Thyroid gland (tissue), 4 donors: ENCODE data around the gene PPP2R2C. TPM values are rescaled to one million over a fixed set of nuclear protein-coding genes. Genes with fewer than 3 reads are reported as not detected.

Experiments
- DNase-seq, 2 donors: peaks; one replicate each; pipeline ENCODE4 v3.0.0-alpha.2; 2019
- H3K27ac ChIP-seq, 3 donors: fragments of 200-600 bp; sonication (generic); 1 replicate in 2 of 3; 2 replicates in 1 of 3; pipeline ENCODE4 v1.5.1; 2016 to 2019; ENCODE audit warnings: mild to moderate bottlenecking in 1 of 3, moderate library complexity in 1 of 3
- H3K27me3 ChIP-seq: fragments of 200-600 bp; sonication (generic); one replicate; pipeline ENCODE4 v1.5.1; 2019
- H3K36me3 ChIP-seq, 2 donors: fragments of 200-600 bp; sonication (generic); one replicate each; pipeline ENCODE4 v1.5.1; 2016 to 2019
- H3K4me1 ChIP-seq, 2 donors: fragments of 200-600 bp; sonication (generic); one replicate each; pipeline ENCODE4 v1.5.1; 2017 to 2019
- H3K4me3 ChIP-seq, 3 donors: fragments of 200-600 bp; sonication (generic); replicated peaks in 1 of 3; 1 replicate in 2 of 3; 2 replicates in 1 of 3; pipeline ENCODE4 v1.5.1; 2016; ENCODE audit warnings: mild to moderate bottlenecking in 1 of 3
- H3K9me3 ChIP-seq: fragments of 200-600 bp; sonication (generic); one replicate; pipeline ENCODE4 v1.5.1; 2017
- CTCF ChIP-seq, 6 experiments: fragments of 200-600 bp in 3 of 6; fragments of 450-650 bp in 3 of 6; sonication (generic) in 3 of 6; IDR thresholded peaks; one replicate each; pipeline ENCODE4 v1.5.1; 2016 to 2019; ENCODE audit warnings: antibody characterized with exemption in 6 of 6, mild to moderate bottlenecking in 2 of 6, inconsistent platforms in 1 of 6, moderate library complexity in 1 of 6
- POLR2A ChIP-seq, 2 donors: fragments of 450-650 bp; IDR thresholded peaks; one replicate each; pipeline ENCODE4 v1.6.1; 2017; ENCODE audit warnings: antibody characterized with exemption in 2 of 2, mild to moderate bottlenecking in 2 of 2, moderate library complexity in 1 of 2
- WGBS, 2 donors: methylation state at CpG; one replicate each; pipeline ENCODE4 v1.1.5; 2017; 5-methylcytosine and 5-hydroxymethylcytosine counted together
- intact Hi-C: fragments of 100-400 bp; cut with DNase I; formaldehyde crosslinking; loops from one replicate; pipeline ENCODE4 v1.15.1; 2023
- total RNA-seq, 4 donors: library from RNA; depleted of rRNA; stranded (reverse); fragments of >200 nt; gene quantifications; one replicate each; pipeline ENCODE4 v1.2.3, GENCODE V29; 2016

PPP2R2C gene
- total RNA-seq, 4 donors from 2014 or later = 0.15 to 1.5 (median 0.33) TPM; not detected in 1

- no peaks in the 10 kb centered on the region for H3K9me3 ChIP-seq
- H3K4me3 ChIP-seq = no peak overlapping the region
- no peak for TF ChIP-seq CTCF (IDR thresholded peaks at IDR 0.05)
- no peak for TF ChIP-seq POLR2A (IDR thresholded peaks at IDR 0.05)
- intact Hi-C loops = no loop called here
- no peaks in the 10 kb centered on the region for H3K36me3 ChIP-seq
- no peaks in the 10 kb centered on the region for H3K27me3 ChIP-seq
- H3K27ac ChIP-seq = no peak overlapping the region
- H3K4me1 ChIP-seq = no peaks in the 10 kb centered on the region
- no peak for DNase-seq
- WGBS, 2 donors = 63 to 70% methylated on average over 4 to 5 of the region's 5 CpGs
These were observed 26.8 kb downstream of the PPP2R2C start for GRCh38 chr4:6445403-6446129.

- WGBS, 2 donors = 85 to 86% methylated on average over 6 of the region's 6 CpGs
- TF ChIP-seq CTCF (IDR thresholded peaks at IDR 0.05) (no peak), POLR2A (IDR thresholded peaks at IDR 0.05) (no peak)
- Histone ChIP-seq H3K27ac (no peak overlapping the region), H3K9me3 (no peaks in the 10 kb centered on the region), H3K4me1 (no peaks in the 10 kb centered on the region), H3K4me3 (no peak overlapping the region), H3K36me3 (no peaks in the 10 kb centered on the region), H3K27me3 (no peaks in the 10 kb centered on the region)
- DNase-seq = no peak
- intact Hi-C loops = no loop called here
These were observed 27.8 kb downstream of the PPP2R2C start for GRCh38 chr4:6444582-6444981.

- no peaks in the 10 kb centered on the region for H3K9me3 ChIP-seq
- TF ChIP-seq CTCF (IDR thresholded peaks at IDR 0.05) = no peak
- intact Hi-C loops = no loop called here
- H3K36me3 ChIP-seq = no peaks in the 10 kb centered on the region
- WGBS, 2 donors = 82 to 88% methylated on average over 19 of the region's 21 CpGs
- no peak for DNase-seq
- no peak overlapping the region for H3K4me3 ChIP-seq
- H3K27ac ChIP-seq = no peak overlapping the region
- H3K27me3 ChIP-seq = no peaks in the 10 kb centered on the region
- H3K4me1 ChIP-seq = no peaks in the 10 kb centered on the region
These were observed 29.1 kb downstream of the PPP2R2C start for GRCh38 chr4:6443035-6444023.

- H3K36me3 ChIP-seq = no peaks in the 10 kb centered on the region
- intact Hi-C loops = no loop called here
- H3K9me3 ChIP-seq = no peaks in the 10 kb centered on the region
- H3K4me3 ChIP-seq = no peak overlapping the region
- H3K27me3 ChIP-seq = no peaks in the 10 kb centered on the region
- H3K27ac ChIP-seq = no peak overlapping the region
- H3K4me1 ChIP-seq = no peaks in the 10 kb centered on the region
- no peak for TF ChIP-seq POLR2A (IDR thresholded peaks at IDR 0.05)
- no peak for TF ChIP-seq CTCF (IDR thresholded peaks at IDR 0.05)
- no peak for DNase-seq
- WGBS, 2 donors = 89 to 90% methylated on average over 7 to 8 of the region's 8 CpGs
These were observed 29.9 kb downstream of the PPP2R2C start for GRCh38 chr4:6442555-6442954.

GRCh38 chr4:6441758-6442157 is 30.7 kb downstream of the PPP2R2C start:
- H3K4me1 ChIP-seq = no peaks in the 10 kb centered on the region
- H3K4me3 ChIP-seq = no peak overlapping the region
- TF ChIP-seq POLR2A (IDR thresholded peaks at IDR 0.05) (no peak), CTCF (IDR thresholded peaks at IDR 0.05) (no peak)
- 85 to 87% methylated on average over 5 to 7 of the region's 7 CpGs for WGBS, 2 donors
- intact Hi-C loops = no loop called here
- H3K36me3 ChIP-seq = no peaks in the 10 kb centered on the region
- no peaks in the 10 kb centered on the region for H3K27me3 ChIP-seq
- DNase-seq = no peak
- H3K27ac ChIP-seq = no peak overlapping the region
- H3K9me3 ChIP-seq = no peaks in the 10 kb centered on the region
